PC-3 (cell line): ENCODE results near the gene CFAP157. TPM values are rescaled to one million over a fixed set of nuclear protein-coding genes. Genes with fewer than 3 reads are reported as not detected.

ENCODE experiments used
- ATAC-seq: fragments of 200-7000 bp; cut with Tn5 transposase; 2 replicates; pipeline ENCODE4 v1.9.1; 2020; ENCODE audit warnings: mild to moderate bottlenecking, moderate library complexity
- BruUV-seq: library from RNA; stranded (reverse); fragments of 400-500 nt; replicated peaks from 2 replicates; lab custom pipeline; 2021; lab: Mats Ljungman, UMichigan
- CTCF ChIA-PET: fragments of 300-600 bp; sonication (Branson Sonifier 250); formaldehyde crosslinking; loops from one replicate; lab custom pipeline; 2022; ENCODE audit warnings: antibody characterized with exemption; lab: Charles Lee
- POLR2A ChIA-PET: fragments of 300-600 bp; sonication (Branson Sonifier 250); formaldehyde crosslinking; loops from one replicate; lab custom pipeline; 2022; ENCODE audit warnings: antibody characterized with exemption; ENCODE audit not compliant: unreplicated experiment; lab: Charles Lee
- DNase-seq: peaks from one replicate; pipeline ENCODE4 v3.0.0-alpha.2; 2015
- H2AFZ ChIP-seq: fragments of 300-600 bp; sonication (generic); 2 replicates; pipeline ENCODE4 v1.6.0; 2016; ENCODE audit warnings: antibody characterized with exemption, low read length
- H3F3A ChIP-seq: fragments of 300-600 bp; sonication (generic); one replicate; pipeline ENCODE4 v1.6.0; 2017; ENCODE audit warnings: antibody characterized with exemption, low read length, control low read depth, mild to moderate bottlenecking; ENCODE audit not compliant: unreplicated experiment
- H3K27ac ChIP-seq: fragments of 300-600 bp; sonication (generic); 2 replicates; pipeline ENCODE4 v1.5.1; 2016; ENCODE audit warnings: mild to moderate bottlenecking, low read length
- H3K27me3 ChIP-seq: fragments of 300-600 bp; sonication (generic); 2 replicates; pipeline ENCODE4 v1.6.1; 2016; ENCODE audit warnings: low read length, mixed read lengths
- H3K36me3 ChIP-seq: fragments of 300-600 bp; sonication (generic); 2 replicates; pipeline ENCODE4 v1.6.1; 2016; ENCODE audit warnings: low read depth, mixed run types, low read length, mixed read lengths
- H3K4me1 ChIP-seq: fragments of 300-600 bp; sonication (generic); 2 replicates; pipeline ENCODE4 v1.5.1; 2016; ENCODE audit warnings: low read length; ENCODE audit not compliant: insufficient read depth
- H3K4me2 ChIP-seq: fragments of 300-600 bp; sonication (generic); 2 replicates; pipeline ENCODE4 v1.6.0; 2016; ENCODE audit warnings: low read length
- H3K4me3 ChIP-seq: fragments of 300-600 bp; sonication (generic); 2 replicates; pipeline ENCODE4 v1.5.1; 2016; ENCODE audit warnings: mild to moderate bottlenecking, low read length, mixed read lengths
- H3K79me2 ChIP-seq: fragments of 300-600 bp; sonication (generic); 2 replicates; pipeline ENCODE4 v1.6.1; 2017; ENCODE audit warnings: low read length, mixed read lengths
- H3K9ac ChIP-seq: fragments of 300-600 bp; sonication (generic); 2 replicates; pipeline ENCODE4 v1.6.0; 2016; ENCODE audit warnings: mild to moderate bottlenecking, low read length
- H3K9me2 ChIP-seq: fragments of 300-600 bp; sonication (generic); replicated peaks from 2 replicates; pipeline ENCODE4 v1.6.1; 2016; ENCODE audit warnings: mixed run types, low read length, mixed read lengths
- H3K9me3 ChIP-seq: fragments of 300-600 bp; sonication (generic); 2 replicates; pipeline ENCODE4 v1.6.1; 2016; ENCODE audit warnings: low read length, mixed read lengths
- H4K20me1 ChIP-seq: fragments of 300-600 bp; sonication (generic); 2 replicates; pipeline ENCODE4 v1.6.1; 2016; ENCODE audit warnings: low read length, mixed read lengths
- CTCF ChIP-seq: fragments of 300-600 bp; sonication (generic); conservative IDR thresholded peaks from 2 replicates; pipeline ENCODE4 v1.5.1; 2017; ENCODE audit warnings: antibody characterized with exemption, low read depth, mild to moderate bottlenecking, low read length
- EZH2 ChIP-seq: fragments of 300-600 bp; sonication (generic); IDR thresholded peaks from one replicate; pipeline ENCODE4 v1.6.1; 2017; ENCODE audit warnings: antibody characterized with exemption, mild to moderate bottlenecking, low read length; ENCODE audit not compliant: unreplicated experiment
- EZH2phosphoT487 ChIP-seq: fragments of 300-600 bp; sonication (generic); IDR thresholded peaks from 2 replicates; pipeline ENCODE4 v1.6.1; 2018; ENCODE audit warnings: mild to moderate bottlenecking, antibody characterized with exemption, low read length, borderline replicate concordance
- intact Hi-C: fragments of 100-400 bp; cut with micrococcal nuclease; formaldehyde crosslinking; loops from 2 replicates; pipeline ENCODE4 v1.9.0; 2023
- total RNA-seq: library from RNA; depleted of rRNA; stranded (reverse); fragments of >200 nt; gene quantifications from 2 replicates; pipeline ENCODE4 v1.2.3, GENCODE V29; 2014

CFAP157 gene
- total RNA-seq, 1 experiment from 2014 or later, result not detected

GRCh38 chr9:127723444-127723843 lies 16.7 kb downstream of the CFAP157 start:
- Histone ChIP-seq H3K27me3 (no peaks in the 10 kb centered on the region), H3K36me3 (no peaks in the 10 kb centered on the region), H3K4me2 (peak overlapping the region; percentile 54), H3K9me2 (no peaks in the 10 kb centered on the region), H3K4me3 (no peak overlapping the region), H3K79me2 (no peaks in the 10 kb centered on the region), H3K27ac (no peak overlapping the region), H4K20me1 (no peaks in the 10 kb centered on the region), H3F3A (no peaks in the 10 kb centered on the region), H2AFZ (no peak overlapping the region), H3K4me1 (peaks cover 26% of the 10 kb centered on the region), H3K9me3 (no peaks in the 10 kb centered on the region), H3K9ac (no peak overlapping the region)
- ChIA-PET CTCF (interaction anchor here (0.6 to 1.0 kb wide), 3 partner anchors 11 to 291 kb away, joined by 3 to 6 read pairs (median 5); partner anchors contain the start of genes CDK9 and TOR2A), POLR2A (no interaction called here)
- ATAC-seq (peak; percentile 80), DNase-seq (peak; percentile 74)
- TF ChIP-seq CTCF, result no peak
- TF ChIP-seq EZH2, result no peak
- no peak for TF ChIP-seq EZH2phosphoT487
- intact Hi-C loops, result no loop called here
- no TSS peak for BruUV-seq

GRCh38 chr9:127724012-127724411 lies 17.2 kb downstream of the CFAP157 start:
- ATAC-seq, result no peak
- TF ChIP-seq CTCF, result no peak
- POLR2A ChIA-PET, result no interaction called here
- BruUV-seq, result no TSS peak
- no peaks in the 10 kb centered on the region for H3F3A ChIP-seq
- no peaks in the 10 kb centered on the region for H4K20me1 ChIP-seq
- H3K9ac ChIP-seq, result no peak overlapping the region
- H3K27ac ChIP-seq, result no peak overlapping the region
- no peaks in the 10 kb centered on the region for H3K79me2 ChIP-seq
- H3K4me1 ChIP-seq, result peaks cover 26% of the 10 kb centered on the region
- H3K9me3 ChIP-seq, result no peaks in the 10 kb centered on the region
- no peaks in the 10 kb centered on the region for H3K9me2 ChIP-seq
- H3K4me2 ChIP-seq, result 0 out of 2 replicates have a peak overlapping the region, but pooled peaks have one; percentile 54
- no peak overlapping the region for H3K4me3 ChIP-seq
- no peak for DNase-seq
- no peaks in the 10 kb centered on the region for H3K27me3 ChIP-seq
- intact Hi-C loops, result no loop called here
- no peak overlapping the region for H2AFZ ChIP-seq
- no peaks in the 10 kb centered on the region for H3K36me3 ChIP-seq
- CTCF ChIA-PET, result interaction anchor here (0.6 to 1.0 kb wide), 2 partner anchors 11 to 62 kb away, joined by 5 to 6 read pairs; partner anchors contain the start of genes CDK9 and TOR2A

- Histone ChIP-seq H3K36me3 (no peaks in the 10 kb centered on the region), H3K4me3 (no peak overlapping the region), H4K20me1 (no peaks in the 10 kb centered on the region), H3K9me2 (no peaks in the 10 kb centered on the region), H3K79me2 (no peaks in the 10 kb centered on the region), H3K4me1 (peaks cover 17% of the 10 kb centered on the region), H3K9me3 (no peaks in the 10 kb centered on the region), H2AFZ (no peak overlapping the region), H3K27me3 (no peaks in the 10 kb centered on the region), H3K9ac (no peak overlapping the region), H3K27ac (no peak overlapping the region), H3F3A (no peaks in the 10 kb centered on the region), H3K4me2 (no peak overlapping the region)
- POLR2A ChIA-PET, result no interaction called here
- BruUV-seq, result no TSS peak
- no peak for ATAC-seq
- CTCF ChIA-PET, result no interaction called here
- intact Hi-C loops, result no loop called here
- DNase-seq, result no peak
- TF ChIP-seq EZH2phosphoT487 (no peak), EZH2 (no peak), CTCF (no peak)
Measured at GRCh38 chr9:127726871-127727270, 20.1 kb downstream of the CFAP157 start.
